H1 (cell line): ENCODE results near the gene ITLN1. TPM values are rescaled to one million over a fixed set of nuclear protein-coding genes. Genes with fewer than 3 reads are reported as not detected.

ENCODE experiments used
- CTCF ChIA-PET: fragments of 300-600 bp; sonication (Branson Sonifier 250); formaldehyde crosslinking; loops from one replicate; lab custom pipeline; 2021; ENCODE audit not compliant: partially characterized antibody; lab: Charles Lee
- POLR2A ChIA-PET: fragments of 300-600 bp; sonication (Branson Sonifier 250); formaldehyde crosslinking; loops from one replicate; lab custom pipeline; 2021; ENCODE audit warnings: inconsistent platforms; ENCODE audit not compliant: partially characterized antibody; lab: Charles Lee
- DNase-seq, 2 experiments: peaks; one replicate each; pipeline versions ENCODE4 v3.0.0 to v3.0.0-alpha.2; 2010 to 2022; ENCODE audit warnings: low spot score in 2 of 2, low read depth in 1 of 2, mixed read lengths in 1 of 2
- FAIRE-seq: peaks from 2 replicates; lab custom pipeline; 2011; peaks lifted over from hg19 to GRCh38; lab: Jason Lieb, UNC
- H2AFZ ChIP-seq: 2 replicates; pipeline ENCODE4 v1.8.1; 2012; ENCODE audit warnings: low read length, inconsistent platforms
- H2AK5ac ChIP-seq: 2 replicates; pipeline ENCODE4 v1.6.1; 2013; ENCODE audit warnings: low read depth, low read length
- H2BK120ac ChIP-seq: replicated peaks from 2 replicates; pipeline ENCODE3; 2013; ENCODE audit warnings: low read depth, low read length, inconsistent platforms
- H2BK12ac ChIP-seq: 2 replicates; pipeline ENCODE4 v1.6.1; 2013; ENCODE audit warnings: low read depth, low read length
- H2BK15ac ChIP-seq: 2 replicates; pipeline ENCODE4 v1.6.1; 2013; ENCODE audit warnings: low read length
- H2BK20ac ChIP-seq: 2 replicates; pipeline ENCODE4 v1.6.1; 2013; ENCODE audit warnings: low read length
- H2BK5ac ChIP-seq: 2 replicates; pipeline ENCODE4 v1.6.1; 2013; ENCODE audit warnings: low read depth, low read length
- H3K14ac ChIP-seq: 2 replicates; pipeline ENCODE4 v1.6.1; 2013; ENCODE audit warnings: inconsistent platforms; ENCODE audit not compliant: insufficient read length
- H3K18ac ChIP-seq: 2 replicates; pipeline ENCODE4 v1.6.1; 2013; ENCODE audit warnings: low read length; ENCODE audit errors: extremely low read depth
- H3K23ac ChIP-seq: 2 replicates; pipeline ENCODE4 v1.6.1; 2013; ENCODE audit warnings: inconsistent platforms; ENCODE audit not compliant: insufficient read length
- H3K23me2 ChIP-seq: 2 replicates; pipeline ENCODE4 v1.6.1; 2013; ENCODE audit warnings: low read depth, low read length
- H3K27ac ChIP-seq: 2 replicates; pipeline ENCODE4 v1.6.1; 2011; ENCODE audit warnings: low read depth, low read length, inconsistent platforms
- H3K27me3 ChIP-seq, 4 experiments: replicated peaks in 1 of 4; 1 replicate in 1 of 4; 2 replicates in 3 of 4; pipeline versions ENCODE4 v1.6.1 to v1.8.1; 2011 to 2013; ENCODE audit warnings: low read length in 3 of 4, mild to moderate bottlenecking in 3 of 4, inconsistent platforms in 2 of 4, mixed read lengths in 2 of 4, moderate library complexity in 1 of 4; ENCODE audit not compliant: control insufficient read depth in 3 of 4, insufficient read depth in 3 of 4; ENCODE audit errors: extremely low read depth in 1 of 4
- H3K36me3 ChIP-seq, 4 experiments: 2 replicates each; pipeline versions ENCODE4 v1.6.1 to v1.8.1; 2011 to 2013; ENCODE audit warnings: mild to moderate bottlenecking in 4 of 4, low read length in 3 of 4, moderate library complexity in 2 of 4, control low read depth in 1 of 4, inconsistent platforms in 1 of 4; ENCODE audit not compliant: insufficient read depth in 4 of 4, control insufficient read depth in 2 of 4
- H3K4ac ChIP-seq: replicated peaks from 2 replicates; pipeline ENCODE3; 2013; ENCODE audit warnings: low read length, low read depth, mixed read lengths, inconsistent platforms; ENCODE audit not compliant: insufficient read length
- H3K4me1 ChIP-seq, 4 experiments: replicated peaks in 1 of 4; 1 replicate in 1 of 4; 2 replicates in 3 of 4; pipeline versions ENCODE4 v1.6.1 to v1.8.1; 2011 to 2013; ENCODE audit warnings: low read length in 3 of 4, inconsistent platforms in 2 of 4, mixed read lengths in 1 of 4; ENCODE audit not compliant: insufficient read depth in 4 of 4, control insufficient read depth in 3 of 4
- H3K4me2 ChIP-seq, 2 experiments: 2 replicates each; pipeline versions ENCODE4 v1.6.1 to v1.8.1; 2011 to 2013; ENCODE audit warnings: low read depth in 2 of 2, low read length in 2 of 2, control low read depth in 1 of 2, inconsistent platforms in 1 of 2, mild to moderate bottlenecking in 1 of 2; ENCODE audit not compliant: insufficient read depth in 1 of 2
- H3K4me3 ChIP-seq, 4 experiments: fragments of 200-600, 300-600 bp in 1 of 4; sonication (generic), shearing (Covaris generic), sonication (Bioruptor Twin) in 1 of 4; 2 replicates each; pipeline versions ENCODE4 v1.5.1 to v1.8.1; 2011 to 2016; ENCODE audit warnings: low read length in 4 of 4, low read depth in 3 of 4, control low read depth in 2 of 4, inconsistent platforms in 2 of 4, mild to moderate bottlenecking in 2 of 4, mixed read lengths in 1 of 4, moderate library complexity in 1 of 4; ENCODE audit not compliant: insufficient read depth in 2 of 4; ENCODE audit errors: extremely low read depth in 1 of 4
- H3K56ac ChIP-seq: replicated peaks from 2 replicates; pipeline ENCODE3; 2013; ENCODE audit warnings: low read depth, mild to moderate bottlenecking, mixed read lengths, low read length, inconsistent platforms; ENCODE audit not compliant: insufficient read length
- H3K79me1 ChIP-seq: 2 replicates; pipeline ENCODE4 v1.6.1; 2013; ENCODE audit warnings: low read depth, low read length, control low read depth
- H3K79me2 ChIP-seq, 2 experiments: 2 replicates each; pipeline versions ENCODE4 v1.6.1 to v1.8.1; 2012 to 2013; ENCODE audit warnings: low read length in 2 of 2, mild to moderate bottlenecking in 2 of 2, inconsistent platforms in 1 of 2; ENCODE audit not compliant: insufficient read depth in 2 of 2, control insufficient read depth in 1 of 2
- H3K9ac ChIP-seq, 4 experiments: replicated peaks in 1 of 4; 1 replicate in 1 of 4; 2 replicates in 3 of 4; pipeline versions ENCODE4 v1.6.1 to v1.8.1; 2011 to 2013; ENCODE audit warnings: low read depth in 3 of 4, low read length in 3 of 4, control low read depth in 2 of 4, mild to moderate bottlenecking in 2 of 4, moderate library complexity in 2 of 4, inconsistent platforms in 1 of 4; ENCODE audit errors: extremely low read depth in 1 of 4
- H3K9me3 ChIP-seq, 2 experiments: 2 replicates each; pipeline versions ENCODE4 v1.6.1 to v1.8.1; 2012 to 2013; ENCODE audit warnings: mild to moderate bottlenecking in 2 of 2, moderate library complexity in 2 of 2, control low read depth in 1 of 2, inconsistent platforms in 1 of 2, low read depth in 1 of 2, low read length in 1 of 2, mixed read lengths in 1 of 2; ENCODE audit not compliant: insufficient read depth in 2 of 2
- H4K20me1 ChIP-seq, 2 experiments: replicated peaks in 1 of 2; 2 replicates each; pipeline versions ENCODE3 to v1.8.1; 2011 to 2013; ENCODE audit warnings: inconsistent platforms in 2 of 2, low read length in 2 of 2, mild to moderate bottlenecking in 1 of 2; ENCODE audit not compliant: insufficient read depth in 2 of 2, control insufficient read depth in 1 of 2
- H4K5ac ChIP-seq: 2 replicates; pipeline ENCODE4 v1.6.1; 2013; ENCODE audit warnings: low read length, low read depth, mixed read lengths, inconsistent platforms; ENCODE audit not compliant: insufficient read length
- H4K8ac ChIP-seq: 2 replicates; pipeline ENCODE4 v1.8.0; 2013; ENCODE audit warnings: mild to moderate bottlenecking, moderate library complexity, low read length, inconsistent platforms; ENCODE audit not compliant: insufficient read depth; ENCODE audit errors: extremely low read depth
- H4K91ac ChIP-seq: replicated peaks from 2 replicates; pipeline ENCODE3; 2013; ENCODE audit warnings: low read length, mixed read lengths, inconsistent platforms; ENCODE audit not compliant: insufficient read length
- YY1 ChIP-seq: IDR thresholded peaks from 2 replicates; pipeline ENCODE4 v1.6.1; 2011; ENCODE audit warnings: low read depth, mild to moderate bottlenecking, low read length
- WGBS, 2 experiments: shearing (Covaris generic) in 1 of 2; methylation state at CpG; one replicate each; pipeline versions ENCODE4 v1.1.6 to v1.1.7; 2013 to 2015; ENCODE audit warnings: low lambda C conversion rate in 2 of 2, mixed read lengths in 2 of 2, inconsistent platforms in 1 of 2, low coverage in 1 of 2, missing lambda C conversion rate in 1 of 2; ENCODE audit not compliant: insufficient replicate concordance in 2 of 2, insufficient coverage in 1 of 2, insufficient read length in 1 of 2; ENCODE audit errors: extremely low coverage in 1 of 2, missing lambda C conversion rate in 1 of 2; 5-methylcytosine and 5-hydroxymethylcytosine counted together
- polyA plus RNA-seq, 7 experiments: library from polyadenylated mRNA; depleted of rRNA in 3 of 7; stranded (reverse) in 5 of 7; unstranded in 2 of 7; fragments of >200 nt in 5 of 7; fragments of 200-250 nt in 2 of 7; gene quantifications; 1 replicate in 5 of 7; 2 replicates in 1 of 7; 4 replicates in 1 of 7; pipeline versions ENCODE4 v1.2.1 to v1.2.3, GENCODE V29; 2011 to 2013; ENCODE audit warnings: missing spikeins in 2 of 7, mixed read lengths in 2 of 7
- total RNA-seq: library from RNA; stranded (reverse); fragmentation: NEBNext Ultra II Directional; extraction: Animal tissue kit (Norgen Biotek cat#: 25700); gene quantifications from 2 replicates; pipeline ENCODE4 v1.2.1, GENCODE V29; 2021

The ITLN1 gene
- total and polyA plus RNA-seq, 2 of the 8 experiments (the other 6 are each of a cell fraction or from before 2014, with no cell fraction given) = not detected

- Histone ChIP-seq H2BK15ac (no peak overlapping the region), H3K4me1 (peaks cover 0 to 3% (median 0%) of the 10 kb centered on the region in 4 experiments; a peak in 2 of 7 replicates), H3K27me3 (no peaks in the 10 kb centered on the region), H3K23ac (no peak overlapping the region), H2AFZ (peak overlapping the region; percentile 55), H3K4me2 (no peak overlapping the region), H2BK20ac (no peak overlapping the region), H3K4me3 (no peak overlapping the region), H3K18ac (no peak overlapping the region), H4K91ac (no peak overlapping the region), H3K79me1 (no peaks in the 10 kb centered on the region), H3K23me2 (no peaks in the 10 kb centered on the region), H3K14ac (no peak overlapping the region), H3K4ac (no peak overlapping the region), H4K20me1 (no peaks in the 10 kb centered on the region), H3K56ac (no peak overlapping the region), H3K79me2 (no peaks in the 10 kb centered on the region), H3K9me3 (no peaks in the 10 kb centered on the region), H2AK5ac (no peak overlapping the region), H2BK12ac (no peak overlapping the region), H3K9ac (no peak overlapping the region), H3K27ac (no peak overlapping the region), H2BK120ac (no peak overlapping the region), H2BK5ac (no peak overlapping the region), H4K8ac (no peak overlapping the region), H3K36me3 (no peaks in the 10 kb centered on the region), H4K5ac (no peak overlapping the region)
- WGBS, 2 experiments = 72% methylated on average over 4 of the region's 4 CpGs; no CpG with 5 or more reads in 1 of the 2 experiments
- no peak for TF ChIP-seq YY1
- ChIA-PET CTCF (interaction anchor here (0.6 to 13.0 kb wide), 20 partner anchors 15 to 234 kb away, joined by 3 to 219 read pairs (median 4); partner anchors contain the start of genes CD244, ITLN1 and ITLN2), POLR2A (interaction anchor here (0.5 kb wide), 1 partner anchor 178 kb away, joined by 3 read pairs; no protein-coding TSS in a partner anchor)
- DNase-seq (no peak), FAIRE-seq (no peak)
Measured at GRCh38 chr1:160836981-160837557, 47.9 kb downstream of the ITLN1 start.
